ENCODE measurements around the gene FXYD4.

The FXYD4 gene

DNA sequence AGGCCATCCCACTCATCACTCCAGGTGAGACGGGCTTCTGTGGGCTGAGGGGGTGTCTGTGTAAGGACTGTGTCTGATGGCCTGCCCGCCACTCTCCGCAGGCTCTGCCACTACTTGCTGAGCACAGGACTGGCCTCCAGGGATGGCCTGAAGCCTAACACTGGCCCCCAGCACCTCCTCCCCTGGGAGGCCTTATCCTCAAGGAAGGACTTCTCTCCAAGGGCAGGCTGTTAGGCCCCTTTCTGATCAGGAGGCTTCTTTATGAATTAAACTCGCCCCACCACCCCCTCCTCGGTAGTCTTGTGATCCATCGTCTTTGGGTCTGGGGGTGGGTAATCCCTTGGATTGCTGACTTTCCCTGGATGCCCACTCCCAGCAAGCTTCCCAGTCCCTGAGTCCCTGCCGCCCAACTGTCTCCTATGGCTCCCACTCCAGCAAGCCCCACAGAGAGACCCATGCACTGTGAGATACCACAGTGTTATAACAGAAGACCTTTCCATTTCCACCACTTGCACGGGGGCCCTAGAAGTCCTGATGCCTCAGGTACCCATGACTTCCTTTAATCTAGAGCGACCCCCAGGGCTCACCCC, 4.7 kb downstream of the FXYD4 start:
- no peak overlapping the region for H3K4me3 ChIP-seq
- TF ChIP-seq, protein P1, sequence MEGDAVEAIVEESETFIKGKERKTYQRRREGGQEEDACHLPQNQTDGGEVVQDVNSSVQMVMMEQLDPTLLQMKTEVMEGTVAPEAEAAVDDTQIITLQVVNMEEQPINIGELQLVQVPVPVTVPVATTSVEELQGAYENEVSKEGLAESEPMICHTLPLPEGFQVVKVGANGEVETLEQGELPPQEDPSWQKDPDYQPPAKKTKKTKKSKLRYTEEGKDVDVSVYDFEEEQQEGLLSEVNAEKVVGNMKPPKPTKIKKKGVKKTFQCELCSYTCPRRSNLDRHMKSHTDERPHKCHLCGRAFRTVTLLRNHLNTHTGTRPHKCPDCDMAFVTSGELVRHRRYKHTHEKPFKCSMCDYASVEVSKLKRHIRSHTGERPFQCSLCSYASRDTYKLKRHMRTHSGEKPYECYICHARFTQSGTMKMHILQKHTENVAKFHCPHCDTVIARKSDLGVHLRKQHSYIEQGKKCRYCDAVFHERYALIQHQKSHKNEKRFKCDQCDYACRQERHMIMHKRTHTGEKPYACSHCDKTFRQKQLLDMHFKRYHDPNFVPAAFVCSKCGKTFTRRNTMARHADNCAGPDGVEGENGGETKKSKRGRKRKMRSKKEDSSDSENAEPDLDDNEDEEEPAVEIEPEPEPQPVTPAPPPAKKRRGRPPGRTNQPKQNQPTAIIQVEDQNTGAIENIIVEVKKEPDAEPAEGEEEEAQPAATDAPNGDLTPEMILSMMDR (IDR thresholded peaks at IDR 0.05): no peak
- H3K27ac ChIP-seq: no peak overlapping the region
- no peak for DNase-seq (ENCODE audit: low spot score)

- TF ChIP-seq, protein P1 (IDR thresholded peaks at IDR 0.05): no peak
- Histone ChIP-seq H3K27ac (no peak overlapping the region), H3K4me3 (no peak overlapping the region)
- DNase-seq (ENCODE audit: low spot score): no peak
Measured at GRCh38 chr10:43376828-43377423, 5.5 kb downstream of the FXYD4 start.

GRCh38 chr10:43377424-43377883, 6.0 kb downstream of the FXYD4 start:
- Histone ChIP-seq H3K4me3 (no peak overlapping the region), H3K27ac (no peak overlapping the region)
- TF ChIP-seq, protein P1 (IDR thresholded peaks at IDR 0.05): no peak
- DNase-seq (ENCODE audit: low spot score): no peak

- DNase-seq (ENCODE audit: low spot score): no peak
- H3K4me3 ChIP-seq: no peak overlapping the region
- TF ChIP-seq, protein P1 (IDR thresholded peaks at IDR 0.05): no peak
- no peak overlapping the region for H3K27ac ChIP-seq
Measured at GRCh38 chr10:43380610-43381222, 9.3 kb downstream of the FXYD4 start.

GRCh38 chr10:43383204-43383971, 12.0 kb downstream of the FXYD4 start:
- H3K4me3 ChIP-seq: no peak overlapping the region
- no peak overlapping the region for H3K27ac ChIP-seq
- TF ChIP-seq, protein P1 (IDR thresholded peaks at IDR 0.05): no peak
- no peak for DNase-seq (ENCODE audit: low spot score)

- TF ChIP-seq, protein P1 (IDR thresholded peaks at IDR 0.05): no peak
- DNase-seq (ENCODE audit: low spot score): no peak
- H3K27ac ChIP-seq: no peak overlapping the region
- no peak overlapping the region for H3K4me3 ChIP-seq
Measured at GRCh38 chr10:43384252-43385221, 13.1 kb downstream of the FXYD4 start.

Data from coronary artery (tissue), 2 donors.